Liver (tissue), 9 donors: Measurements from ENCODE around the gene IRS1. TPM values are rescaled to one million over a fixed set of nuclear protein-coding genes. Genes with fewer than 3 reads are reported as not detected.

Experiments
- DNase-seq: peaks from one replicate; pipeline ENCODE4 v3.0.0-alpha.2; 2017; ENCODE audit warnings: low spot score
- H3K27ac ChIP-seq, 2 donors: one replicate each; pipeline ENCODE4 v1.7.0; 2013; ENCODE audit warnings: inconsistent platforms in 2 of 2, low read length in 2 of 2, control low read depth in 1 of 2, low read depth in 1 of 2, mild to moderate bottlenecking in 1 of 2
- H3K27me3 ChIP-seq, 4 donors: one replicate each; pipeline versions ENCODE4 v1.6.1 to v1.7.0; 2013; ENCODE audit warnings: low read length in 3 of 4, inconsistent platforms in 1 of 4, mild to moderate bottlenecking in 1 of 4, moderate library complexity in 1 of 4; ENCODE audit not compliant: control insufficient read depth in 4 of 4, insufficient read depth in 4 of 4
- H3K36me3 ChIP-seq, 4 donors: one replicate each; pipeline versions ENCODE4 v1.6.1 to v1.7.0; 2013; ENCODE audit warnings: low read length in 3 of 4, mild to moderate bottlenecking in 3 of 4, low read depth in 1 of 4, moderate library complexity in 1 of 4; ENCODE audit not compliant: control insufficient read depth in 4 of 4, insufficient read depth in 3 of 4
- H3K4me1 ChIP-seq, 4 donors: one replicate each; pipeline versions ENCODE4 v1.6.1 to v1.7.0; 2013; ENCODE audit warnings: low read length in 3 of 4, mild to moderate bottlenecking in 3 of 4, moderate library complexity in 1 of 4; ENCODE audit not compliant: control insufficient read depth in 4 of 4, insufficient read depth in 4 of 4
- H3K4me3 ChIP-seq, 3 donors: one replicate each; pipeline versions ENCODE4 v1.6.1 to v1.7.0; 2013; ENCODE audit warnings: low read length in 3 of 3, control low read depth in 1 of 3, low read depth in 1 of 3, mild to moderate bottlenecking in 1 of 3
- H3K9ac ChIP-seq, 2 donors: one replicate each; pipeline ENCODE4 v1.7.0; 2013; ENCODE audit warnings: low read length in 2 of 2, mild to moderate bottlenecking in 2 of 2, moderate library complexity in 2 of 2, control low read depth in 1 of 2, low read depth in 1 of 2
- H3K9me3 ChIP-seq, 4 donors: one replicate each; pipeline versions ENCODE4 v1.6.1 to v1.7.0; 2013; ENCODE audit warnings: low read length in 3 of 4; ENCODE audit not compliant: control insufficient read depth in 4 of 4
- CTCF ChIP-seq: fragments of 150-350 bp; IDR thresholded peaks from 2 replicates; pipeline ENCODE4 v1.5.1; 2017; ENCODE audit warnings: improper control_type of control experiment, low read depth, low read length; ENCODE audit not compliant: missing input control
- EGR1 ChIP-seq, 2 donors: IDR thresholded peaks; 2 replicates each; pipeline ENCODE4 v1.6.1; 2016 to 2018; ENCODE audit warnings: antibody characterized with exemption in 2 of 2, low read depth in 2 of 2
- FOXA1 ChIP-seq: IDR thresholded peaks from 2 replicates; pipeline ENCODE4 v1.6.1; 2016; ENCODE audit warnings: antibody characterized with exemption
- FOXA2 ChIP-seq: IDR thresholded peaks from 2 replicates; pipeline ENCODE4 v1.6.1; 2016; ENCODE audit warnings: antibody characterized with exemption
- GABPA ChIP-seq, 2 donors: IDR thresholded peaks in 1 of 2; conservative IDR thresholded peaks in 1 of 2; 2 replicates each; pipeline ENCODE4 v1.6.1; 2016; ENCODE audit warnings: antibody characterized with exemption in 2 of 2, mild to moderate bottlenecking in 1 of 2, moderate library complexity in 1 of 2
- HNF4A ChIP-seq, 2 donors: conservative IDR thresholded peaks; 2 replicates each; pipeline ENCODE4 v1.6.1; 2016; ENCODE audit warnings: antibody characterized with exemption in 2 of 2, mild to moderate bottlenecking in 2 of 2
- HNF4G ChIP-seq: IDR thresholded peaks from 2 replicates; pipeline ENCODE4 v1.6.1; 2016; ENCODE audit warnings: antibody characterized with exemption
- JUND ChIP-seq, 2 donors: IDR thresholded peaks; 2 replicates each; pipeline ENCODE4 v1.6.1; 2016; ENCODE audit warnings: antibody characterized with exemption in 2 of 2
- MAX ChIP-seq: IDR thresholded peaks from 2 replicates; pipeline ENCODE4 v1.6.1; 2016; ENCODE audit warnings: antibody characterized with exemption
- NR2F2 ChIP-seq: IDR thresholded peaks from 2 replicates; pipeline ENCODE4 v1.6.1; 2016; ENCODE audit warnings: antibody characterized with exemption
- RAD21 ChIP-seq, 2 donors: IDR thresholded peaks; 2 replicates each; pipeline ENCODE4 v1.6.1; 2016; ENCODE audit warnings: antibody characterized with exemption in 2 of 2, mild to moderate bottlenecking in 2 of 2
- REST ChIP-seq: IDR thresholded peaks from 2 replicates; pipeline ENCODE4 v1.6.1; 2016; ENCODE audit warnings: antibody characterized with exemption, mild to moderate bottlenecking
- SP1 ChIP-seq: IDR thresholded peaks from 2 replicates; pipeline ENCODE4 v1.6.1; 2018; ENCODE audit warnings: antibody characterized with exemption, mild to moderate bottlenecking
- YY1 ChIP-seq: IDR thresholded peaks from 2 replicates; pipeline ENCODE4 v1.6.1; 2016; ENCODE audit warnings: antibody characterized with exemption, mild to moderate bottlenecking
- ZBTB33 ChIP-seq: IDR thresholded peaks from 2 replicates; pipeline ENCODE4 v1.6.1; 2016; ENCODE audit warnings: antibody characterized with exemption
- WGBS: extraction: QIAGEN DNeasy Blood & Tissue Kit; methylation state at CpG from one replicate; pipeline ENCODE4 v1.1.7; 2013; 5-methylcytosine and 5-hydroxymethylcytosine counted together
- polyA plus RNA-seq, 2 donors: library from polyadenylated mRNA; stranded (reverse) in 1 of 2; unstranded in 1 of 2; fragments of 200-250 nt in 1 of 2; fragments of >200 nt in 1 of 2; fragmentation: Nextera tagmentation in 1 of 2; extraction: Ambion mirVana in 1 of 2; gene quantifications; one replicate each; pipeline versions ENCODE4 v1.2.1 to v1.2.3, GENCODE V29; 2013 to 2015
- total RNA-seq, 2 donors: library from RNA; depleted of rRNA; stranded (reverse); fragments of >200 nt; gene quantifications; one replicate each; pipeline ENCODE4 v1.2.3, GENCODE V29; 2014
- donor health status: healthy.
- donor health status: healthy.
- donor health status: healthy.
- donor health status: healthy.
- donor health status: healthy.

IRS1 gene
- total and polyA plus RNA-seq, 4 donors: 7.4 to 11.6 (median 8.6) TPM

- 89% methylated on average over 3 of the region's 3 CpGs for WGBS
- H3K4me1 ChIP-seq: no peaks in the 10 kb centered on the region
- no peaks in the 10 kb centered on the region for H3K9me3 ChIP-seq
- no peak overlapping the region for H3K4me3 ChIP-seq
- H3K36me3 ChIP-seq: no peaks in the 10 kb centered on the region
- no peak overlapping the region for H3K27ac ChIP-seq
- no peak for DNase-seq
- H3K9ac ChIP-seq: no peak overlapping the region
- H3K27me3 ChIP-seq: no peaks in the 10 kb centered on the region
- no peak for TF ChIP-seq FOXA1
- TF ChIP-seq JUND (IDR thresholded peaks at IDR 0.05): no peak
- TF ChIP-seq EGR1 (IDR thresholded peaks at IDR 0.05; ENCODE audit: low read depth in 2 of 2): no peak
- TF ChIP-seq GABPA (IDR thresholded peaks at IDR 0.05 in 1 of 2, conservative IDR thresholded peaks at IDR 0.05 in 1 of 2): no peak
- no peak for TF ChIP-seq FOXA2
Measured at GRCh38 chr2:226715347-226715990, 84.2 kb downstream of the IRS1 start.

GRCh38 chr2:226712941-226713340, 86.7 kb downstream of the IRS1 start:
- no peak overlapping the region for H3K9ac ChIP-seq
- TF ChIP-seq SP1: no peak
- TF ChIP-seq MAX: no peak
- no peak for TF ChIP-seq EGR1 (IDR thresholded peaks at IDR 0.05; ENCODE audit: low read depth in 2 of 2)
- no peak for TF ChIP-seq ZBTB33
- TF ChIP-seq JUND (IDR thresholded peaks at IDR 0.05): no peak
- TF ChIP-seq FOXA1: no peak
- no peak for TF ChIP-seq FOXA2
- TF ChIP-seq RAD21 (IDR thresholded peaks at IDR 0.05): no peak
- TF ChIP-seq HNF4G: no peak
- TF ChIP-seq HNF4A (conservative IDR thresholded peaks at IDR 0.05): no peak
- no peak overlapping the region for H3K4me3 ChIP-seq
- no peaks in the 10 kb centered on the region for H3K27me3 ChIP-seq
- no peak for DNase-seq
- H3K36me3 ChIP-seq: no peaks in the 10 kb centered on the region
- no peaks in the 10 kb centered on the region for H3K9me3 ChIP-seq
- no peaks in the 10 kb centered on the region for H3K4me1 ChIP-seq
- 96% methylated on average over 1 of the region's 1 CpG for WGBS
- H3K27ac ChIP-seq: no peak overlapping the region

GRCh38 chr2:226711606-226712296, 87.9 kb downstream of the IRS1 start:
- TF ChIP-seq REST (no peak), YY1 (no peak), NR2F2 (no peak), FOXA1 (no peak), CTCF (no peak), HNF4A (conservative IDR thresholded peaks at IDR 0.05) (no peak)
- H3K9me3 ChIP-seq: no peaks in the 10 kb centered on the region
- no peaks in the 10 kb centered on the region for H3K27me3 ChIP-seq
- H3K4me1 ChIP-seq: no peaks in the 10 kb centered on the region
- no peak overlapping the region for H3K27ac ChIP-seq
- H3K4me3 ChIP-seq: no peak overlapping the region
- H3K36me3 ChIP-seq: no peaks in the 10 kb centered on the region
- WGBS: 97% methylated on average over 2 of the region's 2 CpGs
- no peak for DNase-seq
- H3K9ac ChIP-seq: no peak overlapping the region
